ENCODE measurements around the gene BCL2L1.

DNA sequence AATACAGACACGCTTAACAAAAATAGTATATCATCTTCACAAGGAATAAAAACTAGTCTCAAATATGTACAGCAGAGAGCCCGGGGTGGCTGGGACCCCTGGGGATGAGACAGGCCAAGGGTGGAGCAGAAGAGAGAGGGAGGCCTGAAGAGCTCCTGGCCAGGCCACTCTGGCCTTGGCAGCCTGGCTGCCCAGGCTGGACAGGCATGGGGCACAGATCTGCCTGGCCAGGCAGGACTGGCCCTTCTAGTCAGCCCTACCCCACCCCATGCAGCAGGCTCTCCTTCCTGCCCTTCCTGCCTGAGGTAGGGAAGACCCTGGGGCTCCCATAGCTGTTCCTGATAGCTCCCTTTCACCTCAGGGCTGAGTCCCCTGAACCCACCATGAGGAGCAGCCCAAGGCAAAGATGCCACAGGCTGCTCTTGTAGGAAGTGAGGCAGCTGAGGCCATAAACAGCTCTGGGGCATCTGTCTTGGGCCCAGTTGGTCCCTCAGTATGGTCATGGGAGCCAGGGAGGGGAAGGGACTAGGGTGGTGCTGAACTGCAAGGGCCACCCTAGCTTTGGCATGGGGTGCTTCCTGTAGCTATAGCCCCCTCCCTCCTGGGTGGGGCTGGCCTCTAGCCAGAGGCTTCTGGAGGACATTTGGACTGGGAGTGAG, 57.8 kb downstream of the BCL2L1 start:
- TF ChIP-seq POLR2AphosphoS5 (IDR thresholded peaks at IDR 0.05; ENCODE audit: low read depth, low read length) (no peak), POLR2A (IDR thresholded peaks at IDR 0.05; ENCODE audit: low read depth, low read length) (no peak), TAF1 (IDR thresholded peaks at IDR 0.05; ENCODE audit: borderline replicate concordance, low read depth, low read length) (no peak)

All from GM12892 (cell line).